ENCODE data around the gene SCN10A.
A peak's percentile ranks its signal among the peaks of the same experiment; 100 is the strongest.

SCN10A gene

DNA sequence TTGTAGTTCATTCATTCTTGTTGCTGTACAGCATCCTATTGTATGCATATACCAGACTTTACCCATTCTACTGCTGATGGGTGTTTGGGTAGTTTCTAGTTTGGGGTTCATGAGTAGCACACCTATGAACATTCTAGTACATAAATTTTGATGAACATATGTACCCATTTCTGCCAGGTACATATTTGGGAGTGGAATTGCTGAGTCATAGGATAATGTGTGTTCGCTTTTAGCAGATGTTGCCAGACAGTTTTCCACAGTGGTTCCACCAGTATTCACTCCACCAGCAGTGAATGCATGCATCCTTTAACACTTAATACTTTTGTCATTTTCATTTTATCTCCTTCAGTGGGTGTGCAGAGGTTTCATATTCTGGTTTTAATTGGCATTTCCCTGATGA lies 163.1 kb downstream of the SCN10A start:
- TF ChIP-seq CTCF (IDR thresholded peaks at IDR 0.05; ENCODE audit: control insufficient read depth, extremely low read depth, insufficient read depth), result no peak
- H3K4me3 ChIP-seq (ENCODE audit: low read depth, low read length), result no peak overlapping the region
- DNase-seq (ENCODE audit: low read depth), result no peak

- TF ChIP-seq CTCF (IDR thresholded peaks at IDR 0.05; ENCODE audit: control insufficient read depth, extremely low read depth, insufficient read depth), result peak; percentile 98
- DNase-seq (ENCODE audit: low read depth), result peak; percentile 13
- H3K4me3 ChIP-seq (ENCODE audit: low read depth, low read length), result no peak overlapping the region
Measured at GRCh38 chr3:38651153-38651789, 164.7 kb downstream of the SCN10A start.

DNA sequence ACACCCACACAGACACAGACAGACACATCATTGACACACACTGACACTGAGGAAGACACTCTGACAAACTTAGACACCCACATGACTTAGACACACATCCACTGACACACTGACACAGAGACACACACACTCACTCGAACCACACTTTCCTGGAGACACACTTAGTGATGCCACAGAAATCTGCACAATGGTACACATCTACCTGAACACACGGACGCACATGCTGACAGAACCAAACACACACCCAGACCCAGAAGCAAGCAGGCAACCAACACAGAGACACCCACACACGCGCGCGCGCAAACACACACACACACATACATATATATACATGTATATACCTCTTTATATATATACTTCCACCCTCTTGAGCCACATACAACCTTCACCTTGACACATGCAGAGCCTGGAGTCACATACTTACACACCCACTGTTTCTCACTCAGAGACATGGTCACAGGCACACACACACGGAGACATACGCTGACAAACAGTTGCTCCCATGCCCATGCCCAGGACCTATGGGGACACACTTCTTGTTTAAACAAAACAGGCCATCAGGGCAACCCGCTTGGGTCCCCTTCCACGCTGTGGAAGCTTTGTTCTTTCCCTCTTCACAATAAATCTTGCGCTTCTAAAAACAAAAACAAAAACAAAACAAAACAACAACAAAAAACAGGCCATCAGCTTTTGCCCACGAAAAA lies 165.6 kb downstream of the SCN10A start:
- H3K4me3 ChIP-seq (ENCODE audit: low read depth, low read length), result no peak overlapping the region; the same call in 1 of the 2 replicates
- no peak for TF ChIP-seq CTCF (IDR thresholded peaks at IDR 0.05; ENCODE audit: control insufficient read depth, extremely low read depth, insufficient read depth)
- DNase-seq (ENCODE audit: low read depth), result no peak

DNA sequence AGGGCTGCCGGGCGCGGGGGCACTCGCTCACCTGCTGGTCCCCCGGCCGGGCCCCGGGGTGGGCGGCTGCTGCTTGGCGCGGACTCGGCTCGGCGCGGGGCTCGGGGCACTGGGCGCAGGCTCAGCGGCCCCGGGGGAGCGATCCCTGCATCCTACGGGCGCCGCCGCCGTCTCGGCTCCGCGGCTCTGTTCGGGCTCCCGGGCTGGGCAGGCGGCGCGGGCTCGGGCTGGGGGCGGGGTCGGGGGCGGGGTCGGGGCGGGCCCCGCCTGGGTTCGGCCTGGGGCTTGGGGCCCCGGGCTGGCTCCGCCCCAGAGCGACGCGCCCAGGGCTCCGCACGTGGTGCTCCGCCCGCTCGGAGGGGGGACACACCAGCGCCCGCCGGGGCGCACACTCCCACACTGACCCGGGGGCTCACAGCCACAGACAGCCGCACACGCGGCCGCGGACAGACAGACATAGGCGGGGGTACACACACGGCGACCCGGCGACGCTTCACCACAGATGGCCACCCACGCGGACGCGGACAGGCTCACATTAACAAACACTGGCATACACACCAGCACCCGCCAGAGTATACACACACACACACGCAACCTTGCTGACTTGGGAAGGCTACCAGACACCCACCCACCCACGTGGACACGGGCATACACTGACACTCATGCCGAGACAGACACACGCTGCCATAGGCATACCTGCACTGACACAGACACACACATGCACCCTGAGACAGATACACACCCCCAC lies 166.3 kb downstream of the SCN10A start, which contains the start of gene SCN5A:
Gene SCN5A, minus strand, starts transcription at position 188 of the 748 bp plus-strand sequence. CDS start 16,380 bp downstream, outside the sequence.
- no peak for TF ChIP-seq CTCF (IDR thresholded peaks at IDR 0.05; ENCODE audit: control insufficient read depth, extremely low read depth, insufficient read depth)
- DNase-seq (ENCODE audit: low read depth), result no peak

DNA sequence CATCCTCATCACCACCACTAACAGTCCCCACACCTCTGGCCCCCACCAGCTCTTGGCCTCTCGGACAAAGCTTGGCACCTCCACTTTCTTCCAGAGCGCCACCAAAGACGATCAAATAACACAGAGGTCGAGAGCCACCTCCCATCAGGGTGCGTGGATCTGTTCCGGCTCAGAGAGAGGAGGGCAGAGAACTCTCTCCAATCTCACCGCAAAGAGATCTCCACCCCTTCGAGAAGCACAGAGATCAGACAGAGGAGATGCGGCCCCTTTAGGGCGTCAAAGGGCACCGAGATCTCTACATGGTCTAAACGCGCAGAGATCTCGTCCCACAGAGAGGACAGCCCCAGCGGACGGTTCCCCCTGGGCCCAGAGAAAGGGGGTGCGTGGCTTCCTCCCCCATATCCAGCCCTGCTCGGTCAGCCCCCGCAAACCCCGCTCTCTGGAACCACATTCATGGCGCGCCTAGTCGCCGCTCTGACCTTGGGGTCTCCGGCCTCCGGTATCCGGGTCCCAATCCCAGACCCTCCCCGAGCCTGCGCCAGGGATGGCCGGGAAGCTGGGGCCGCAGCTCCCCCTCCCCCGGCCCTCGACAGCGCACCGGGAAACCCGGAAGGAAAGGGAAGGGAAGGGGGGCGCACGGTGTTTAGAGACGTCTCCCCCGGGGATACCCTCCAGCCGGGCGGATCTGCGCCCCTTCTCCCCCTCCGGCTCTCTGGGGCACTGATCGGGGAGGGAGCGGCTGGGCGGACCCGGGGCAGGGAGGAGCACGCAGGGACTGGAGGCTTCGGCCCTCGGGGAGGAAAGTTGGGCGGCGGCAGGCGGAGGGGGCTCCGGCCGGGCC lies 167.1 kb downstream of the SCN10A start:
- peak overlapping the region; percentile 36 for H3K4me3 ChIP-seq (ENCODE audit: low read depth, low read length)
- TF ChIP-seq CTCF (IDR thresholded peaks at IDR 0.05; ENCODE audit: control insufficient read depth, extremely low read depth, insufficient read depth), result no peak
- no peak for DNase-seq (ENCODE audit: low read depth)

More for the DNA sequence above, 166.3 kb downstream of the SCN10A start, which contains the start of gene SCN5A:
- H3K4me3 ChIP-seq (ENCODE audit: low read depth, low read length), result peak within 1 kb of the TSS; percentile 43

- TF ChIP-seq CTCF (IDR thresholded peaks at IDR 0.05; ENCODE audit: control insufficient read depth, extremely low read depth, insufficient read depth), result no peak
- DNase-seq (ENCODE audit: low read depth), result no peak
- no peak overlapping the region for H3K4me3 ChIP-seq (ENCODE audit: low read depth, low read length)
Measured at GRCh38 chr3:38648024-38648658, 167.9 kb downstream of the SCN10A start.
